Left renal cortex interstitium (tissue), 4 donors: Measurements from ENCODE around the gene CDC16. TPM values are rescaled to one million over a fixed set of nuclear protein-coding genes. Genes with fewer than 3 reads are reported as not detected.

Experiments used
- polyA plus RNA-seq, 4 donors: library from polyadenylated mRNA; unstranded; fragments of 120-200 nt; gene quantifications; one replicate each; pipeline ENCODE4 v1.2.1, GENCODE V29; 2013; ENCODE audit not compliant: insufficient read length in 4 of 4

The CDC16 gene
- polyA plus RNA-seq, 4 donors, result 86.0 to 174 (median 135) TPM

Other genes starting within 250 kb of the CDC16 start
- 10 to 100 TPM; 12.4 to 16.0 (median 13.8) TPM for gene RASA3, start 102.3 kb upstream of the CDC16 start, polyA plus RNA-seq
- gene CFAP97D2, start 55.6 kb upstream of the CDC16 start, polyA plus RNA-seq, result 1 to 10 TPM in 1 of 4 donors, not detected in 3; 9.4 TPM
- gene UPF3A, start 46.7 kb downstream of the CDC16 start, polyA plus RNA-seq, result 100 to 1,000 TPM in 2 of 4 donors, 10 to 100 TPM in 2; 93.0 to 191 (median 133) TPM
- 10 to 100 TPM; 31.3 to 34.0 (median 33.4) TPM for gene CHAMP1, start 79.6 kb downstream of the CDC16 start, polyA plus RNA-seq